Panc1 (cell line): ENCODE measurements around the gene SNRPA1. TPM values are rescaled to one million over a fixed set of nuclear protein-coding genes. Genes with fewer than 3 reads are reported as not detected.

Source experiments
- ATAC-seq: fragments of 200-7000 bp; cut with Tn5 transposase; 2 replicates; pipeline ENCODE4 v1.9.1; 2020; ENCODE audit warnings: mild to moderate bottlenecking, moderate library complexity
- BruUV-seq: library from RNA; stranded (reverse); fragments of 400-500 nt; replicated peaks from 2 replicates; lab custom pipeline; 2021; lab: Mats Ljungman, UMichigan
- CTCF ChIA-PET: fragments of 300-600 bp; sonication (Branson Sonifier 250); formaldehyde crosslinking; loops from one replicate; lab custom pipeline; 2022; ENCODE audit warnings: antibody characterized with exemption; lab: Charles Lee
- POLR2A ChIA-PET: fragments of 300-600 bp; sonication (Branson Sonifier 250); formaldehyde crosslinking; loops from one replicate; lab custom pipeline; 2022; ENCODE audit warnings: antibody characterized with exemption; lab: Charles Lee
- DNase-seq: peaks from one replicate; pipeline ENCODE4 v3.0.0-alpha.2; 2010; ENCODE audit warnings: low read depth, low spot score
- H3K27ac ChIP-seq: 2 replicates; pipeline ENCODE4 v1.5.1; 2011; ENCODE audit warnings: mild to moderate bottlenecking, low read length, inconsistent platforms
- H3K27me3 ChIP-seq: fragments of 200-500 bp; sonication (Bioruptor generic); 2 replicates; pipeline ENCODE4 v1.6.0; 2014; ENCODE audit warnings: low read length, inconsistent platforms; ENCODE audit not compliant: control insufficient read depth, insufficient read depth
- H3K36me3 ChIP-seq: fragments of 200-500 bp; sonication (Bioruptor generic); 2 replicates; pipeline ENCODE4 v1.5.1; 2014; ENCODE audit warnings: inconsistent platforms, mild to moderate bottlenecking, low read length, moderate library complexity; ENCODE audit not compliant: control insufficient read depth, insufficient read depth
- H3K4me1 ChIP-seq: 2 replicates; pipeline ENCODE4 v1.5.1; 2011; ENCODE audit warnings: inconsistent platforms, mild to moderate bottlenecking, low read length, moderate library complexity; ENCODE audit not compliant: control insufficient read depth, insufficient read depth
- H3K4me3 ChIP-seq, 2 experiments: 2 replicates each; pipeline ENCODE4 v1.5.1; 2011 to 2012; ENCODE audit warnings: low read depth in 2 of 2, low read length in 2 of 2, mild to moderate bottlenecking in 2 of 2, inconsistent platforms in 1 of 2, moderate library complexity in 1 of 2
- H3K9me3 ChIP-seq: fragments of 200-500 bp; sonication (Bioruptor generic); 2 replicates; pipeline ENCODE4 v1.5.1; 2014; ENCODE audit warnings: low read depth, mild to moderate bottlenecking, inconsistent platforms, low read length, moderate library complexity; ENCODE audit not compliant: control insufficient read depth, insufficient read depth
- POLR2AphosphoS5 ChIP-seq: IDR thresholded peaks from 2 replicates; pipeline ENCODE4 v1.6.1; 2012; ENCODE audit warnings: mild to moderate bottlenecking, low read depth, low read length, moderate library complexity
- REST ChIP-seq, 2 experiments: IDR thresholded peaks; 2 replicates each; pipeline ENCODE4 v1.6.1; 2011 to 2012; ENCODE audit warnings: low read depth in 2 of 2, control low read depth in 1 of 2, low read length in 1 of 2, mild to moderate bottlenecking in 1 of 2, moderate library complexity in 1 of 2; ENCODE audit not compliant: insufficient read depth in 1 of 2
- SIN3A ChIP-seq: IDR thresholded peaks from 2 replicates; pipeline ENCODE4 v1.6.1; 2012; ENCODE audit warnings: low read depth, mild to moderate bottlenecking, low read length, moderate library complexity, borderline replicate concordance; ENCODE audit not compliant: insufficient read depth
- TCF7L2 ChIP-seq: IDR thresholded peaks from 2 replicates; pipeline ENCODE4 v1.6.1; 2011; ENCODE audit warnings: mild to moderate bottlenecking, low read depth, low read length, inconsistent platforms
- in situ Hi-C: cut with HindIII; loops from 2 replicates; pipeline ENCODE4 v1.10.0; 2016; ENCODE audit warnings: low sequenced_read_pairs, low pct_unique_long_range_greater_than_20kb
- intact Hi-C: fragments of 100-400 bp; cut with micrococcal nuclease; formaldehyde crosslinking; loops from one replicate; pipeline ENCODE4 v1.10.0; 2022; ENCODE audit not compliant: unreplicated experiment
- total RNA-seq: library from RNA; stranded (reverse); gene quantifications from one replicate; pipeline ENCODE4 v1.2.1, GENCODE V29; 2021; ENCODE audit not compliant: unreplicated experiment
- TF ChIP-seq, protein P1 (sequence below): fragments of 450-650 bp; IDR thresholded peaks from 2 replicates; pipeline ENCODE4 v1.5.1; 2017; ENCODE audit warnings: mild to moderate bottlenecking

The SNRPA1 gene
- total RNA-seq, 1 experiment from 2014 or later: 98.0 TPM

- H3K27ac ChIP-seq: no peak overlapping the region
Measured at GRCh38 chr15:101267320-101268104, 27.5 kb downstream of the SNRPA1 start.

GRCh38 chr15:101266787-101267186 lies 28.3 kb downstream of the SNRPA1 start:
- H3K36me3 ChIP-seq: peaks cover 11% of the 10 kb centered on the region
- in situ Hi-C loops (no loop called here), intact Hi-C loops (no loop called here)
- POLR2A ChIA-PET: no interaction called here
- ATAC-seq (no peak), DNase-seq (no peak)
- CTCF ChIA-PET: no interaction called here
- TF ChIP-seq SIN3A (no peak), TCF7L2 (no peak), REST (IDR thresholded peaks at IDR 0.05; ENCODE audit: insufficient read depth in 1 of 2, low read depth in 2 of 2, low read length in 1 of 2) (no peak), POLR2AphosphoS5 (no peak)
- TF ChIP-seq, protein P1, sequence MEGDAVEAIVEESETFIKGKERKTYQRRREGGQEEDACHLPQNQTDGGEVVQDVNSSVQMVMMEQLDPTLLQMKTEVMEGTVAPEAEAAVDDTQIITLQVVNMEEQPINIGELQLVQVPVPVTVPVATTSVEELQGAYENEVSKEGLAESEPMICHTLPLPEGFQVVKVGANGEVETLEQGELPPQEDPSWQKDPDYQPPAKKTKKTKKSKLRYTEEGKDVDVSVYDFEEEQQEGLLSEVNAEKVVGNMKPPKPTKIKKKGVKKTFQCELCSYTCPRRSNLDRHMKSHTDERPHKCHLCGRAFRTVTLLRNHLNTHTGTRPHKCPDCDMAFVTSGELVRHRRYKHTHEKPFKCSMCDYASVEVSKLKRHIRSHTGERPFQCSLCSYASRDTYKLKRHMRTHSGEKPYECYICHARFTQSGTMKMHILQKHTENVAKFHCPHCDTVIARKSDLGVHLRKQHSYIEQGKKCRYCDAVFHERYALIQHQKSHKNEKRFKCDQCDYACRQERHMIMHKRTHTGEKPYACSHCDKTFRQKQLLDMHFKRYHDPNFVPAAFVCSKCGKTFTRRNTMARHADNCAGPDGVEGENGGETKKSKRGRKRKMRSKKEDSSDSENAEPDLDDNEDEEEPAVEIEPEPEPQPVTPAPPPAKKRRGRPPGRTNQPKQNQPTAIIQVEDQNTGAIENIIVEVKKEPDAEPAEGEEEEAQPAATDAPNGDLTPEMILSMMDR: no peak
- H3K9me3 ChIP-seq: no peaks in the 10 kb centered on the region
- H3K4me3 ChIP-seq: no peak overlapping the region
- H3K4me1 ChIP-seq: peaks cover 3% of the 10 kb centered on the region; the same call in 1 of the 2 replicates
- H3K27me3 ChIP-seq: no peaks in the 10 kb centered on the region
- BruUV-seq: no TSS peak
- H3K27ac ChIP-seq: no peak overlapping the region

More at GRCh38 chr15:101267320-101268104, 27.5 kb downstream of the SNRPA1 start:
- ChIA-PET CTCF (interaction anchor here (0.5 kb wide), 1 partner anchor 182 kb away, joined by 4 read pairs; no protein-coding TSS in a partner anchor), POLR2A (interaction anchor here (0.6 kb wide), 1 partner anchor 410 kb away, joined by 5 read pairs; no protein-coding TSS in a partner anchor)
- no peaks in the 10 kb centered on the region for H3K9me3 ChIP-seq
- DNase-seq: no peak
- no peaks in the 10 kb centered on the region for H3K27me3 ChIP-seq
- in situ Hi-C loops (no loop called here), intact Hi-C loops (no loop called here)
- peaks cover 3% of the 10 kb centered on the region; the same call in 1 of the 2 replicates for H3K4me1 ChIP-seq
- TF ChIP-seq, protein P1: no peak
- no peak for TF ChIP-seq TCF7L2
- no peak for TF ChIP-seq REST (IDR thresholded peaks at IDR 0.05; ENCODE audit: insufficient read depth in 1 of 2, low read depth in 2 of 2, low read length in 1 of 2)
- no peak for TF ChIP-seq SIN3A
- no peak for TF ChIP-seq POLR2AphosphoS5
- no TSS peak for BruUV-seq
- H3K36me3 ChIP-seq: peaks cover 17% of the 10 kb centered on the region
- peak; percentile 50 for ATAC-seq
- H3K4me3 ChIP-seq: no peak overlapping the region
